ENCODE measurements around the gene ARL14EP.

The ARL14EP gene

DNA sequence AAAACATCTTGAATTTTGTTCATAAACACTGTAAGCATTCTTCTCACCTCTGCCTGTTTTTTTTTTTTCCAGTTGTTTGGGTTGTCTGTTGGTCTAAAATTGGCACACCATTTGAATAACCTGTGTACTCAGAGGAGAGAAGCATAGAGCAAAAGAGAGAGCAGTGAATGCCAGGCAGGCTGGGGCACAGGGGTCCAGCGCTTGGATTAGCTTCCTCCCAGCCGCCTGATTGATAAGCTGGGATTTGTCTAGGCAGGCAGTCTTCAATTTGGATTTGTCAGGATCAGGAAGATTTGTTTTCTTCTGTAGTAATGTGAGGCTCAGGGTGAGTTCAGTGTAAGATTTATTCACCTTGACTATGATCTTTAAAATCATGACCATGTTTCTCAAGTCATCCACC lies 59.0 kb downstream of the ARL14EP start:
- no peak for DNase-seq (ENCODE audit: low read depth)
